OCI-LY7 (cell line): ENCODE data around the gene TM4SF4.

Experiments
- EZH2phosphoT487 ChIP-seq: fragments of 200-600 bp; sonication (generic); IDR thresholded peaks from 2 replicates; pipeline ENCODE4 v1.6.1; 2018; ENCODE audit warnings: low read depth, borderline replicate concordance, mild to moderate bottlenecking, mixed run types, antibody characterized with exemption, low read length, moderate library complexity, mixed read lengths
- TF ChIP-seq, protein P1 (sequence below): fragments of 200-600 bp; sonication (generic); conservative IDR thresholded peaks from 2 replicates; pipeline ENCODE4 v1.5.1; 2014; ENCODE audit warnings: mild to moderate bottlenecking, antibody characterized with exemption, low read length, moderate library complexity, mixed read lengths

DNA sequence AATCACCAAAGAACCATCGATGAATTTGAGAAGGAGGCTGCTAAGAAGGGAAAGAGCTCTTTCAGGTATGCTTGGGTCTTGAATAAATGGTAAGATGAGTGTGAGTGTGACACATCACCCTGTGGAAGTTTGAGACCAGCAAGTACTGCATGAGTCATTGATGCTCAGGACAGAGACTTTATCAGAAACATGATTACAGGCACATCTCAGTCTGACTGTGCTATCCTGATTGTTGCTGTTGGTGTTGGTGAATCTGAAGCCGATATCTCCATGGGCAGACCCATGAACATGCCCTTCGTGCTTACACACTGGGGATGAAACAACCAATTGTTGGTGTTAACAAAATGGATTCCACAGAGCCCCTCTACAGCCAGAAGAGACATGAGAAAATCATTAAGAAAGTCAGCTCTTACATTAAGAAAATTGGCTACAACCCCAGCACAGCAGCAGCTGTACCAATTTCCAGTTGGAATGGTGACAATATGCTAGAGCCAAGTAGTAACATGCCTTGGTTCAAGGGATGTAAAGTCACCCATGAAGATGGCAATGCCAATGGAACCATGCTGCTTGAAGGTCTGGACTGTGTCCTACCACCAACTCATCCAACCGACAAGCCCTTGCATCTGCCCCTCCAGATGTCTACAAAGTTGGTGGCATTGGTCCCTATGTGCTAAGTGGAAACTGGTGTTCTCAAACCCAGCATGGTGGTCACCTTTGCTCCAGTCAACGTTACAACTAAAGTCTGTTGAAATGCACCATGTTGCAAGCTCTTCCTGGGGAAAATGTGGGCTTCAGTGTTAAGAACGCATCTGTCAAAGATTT is 20.5 kb downstream of the TM4SF4 start:
- TF ChIP-seq EZH2phosphoT487, result no peak
- TF ChIP-seq, protein P1, sequence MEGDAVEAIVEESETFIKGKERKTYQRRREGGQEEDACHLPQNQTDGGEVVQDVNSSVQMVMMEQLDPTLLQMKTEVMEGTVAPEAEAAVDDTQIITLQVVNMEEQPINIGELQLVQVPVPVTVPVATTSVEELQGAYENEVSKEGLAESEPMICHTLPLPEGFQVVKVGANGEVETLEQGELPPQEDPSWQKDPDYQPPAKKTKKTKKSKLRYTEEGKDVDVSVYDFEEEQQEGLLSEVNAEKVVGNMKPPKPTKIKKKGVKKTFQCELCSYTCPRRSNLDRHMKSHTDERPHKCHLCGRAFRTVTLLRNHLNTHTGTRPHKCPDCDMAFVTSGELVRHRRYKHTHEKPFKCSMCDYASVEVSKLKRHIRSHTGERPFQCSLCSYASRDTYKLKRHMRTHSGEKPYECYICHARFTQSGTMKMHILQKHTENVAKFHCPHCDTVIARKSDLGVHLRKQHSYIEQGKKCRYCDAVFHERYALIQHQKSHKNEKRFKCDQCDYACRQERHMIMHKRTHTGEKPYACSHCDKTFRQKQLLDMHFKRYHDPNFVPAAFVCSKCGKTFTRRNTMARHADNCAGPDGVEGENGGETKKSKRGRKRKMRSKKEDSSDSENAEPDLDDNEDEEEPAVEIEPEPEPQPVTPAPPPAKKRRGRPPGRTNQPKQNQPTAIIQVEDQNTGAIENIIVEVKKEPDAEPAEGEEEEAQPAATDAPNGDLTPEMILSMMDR, result no peak
